D721Med (cell line): ENCODE measurements around the gene CORO2A.

Experiments
- DNase-seq: peaks from one replicate; pipeline ENCODE4 v3.0.0; 2011; ENCODE audit warnings: low spot score; ENCODE audit not compliant: insufficient read length
- FAIRE-seq: peaks from 2 replicates; lab custom pipeline; 2011; peaks lifted over from hg19 to GRCh38; lab: Jason Lieb, UNC
- TF ChIP-seq, protein P1 (sequence below): IDR thresholded peaks from 2 replicates; pipeline ENCODE4 v1.5.1; 2012; ENCODE audit warnings: mild to moderate bottlenecking, control low read depth; ENCODE audit not compliant: insufficient read depth; ENCODE audit errors: missing control alignments

CORO2A gene

DNA sequence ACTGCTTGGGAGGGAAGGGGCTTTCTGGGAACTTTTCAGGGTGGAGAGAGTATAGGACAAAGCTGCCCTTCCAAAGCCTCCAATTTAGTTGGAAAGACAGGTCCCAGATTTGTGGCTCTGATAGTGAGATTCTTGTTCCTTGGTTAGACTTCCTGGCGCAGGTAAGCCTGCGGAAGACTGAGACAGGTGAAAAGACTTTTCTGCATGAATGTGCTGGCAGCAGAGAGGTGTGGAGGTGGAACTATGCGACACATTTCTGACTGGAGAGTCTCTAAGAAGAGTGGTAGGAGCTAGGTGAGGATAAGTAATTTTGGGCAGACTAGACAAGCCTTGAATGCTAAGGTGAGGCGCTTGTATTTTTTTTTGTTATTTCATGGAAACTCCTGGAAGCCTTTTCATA, 106.0 kb downstream of the CORO2A start:
- TF ChIP-seq, protein P1, sequence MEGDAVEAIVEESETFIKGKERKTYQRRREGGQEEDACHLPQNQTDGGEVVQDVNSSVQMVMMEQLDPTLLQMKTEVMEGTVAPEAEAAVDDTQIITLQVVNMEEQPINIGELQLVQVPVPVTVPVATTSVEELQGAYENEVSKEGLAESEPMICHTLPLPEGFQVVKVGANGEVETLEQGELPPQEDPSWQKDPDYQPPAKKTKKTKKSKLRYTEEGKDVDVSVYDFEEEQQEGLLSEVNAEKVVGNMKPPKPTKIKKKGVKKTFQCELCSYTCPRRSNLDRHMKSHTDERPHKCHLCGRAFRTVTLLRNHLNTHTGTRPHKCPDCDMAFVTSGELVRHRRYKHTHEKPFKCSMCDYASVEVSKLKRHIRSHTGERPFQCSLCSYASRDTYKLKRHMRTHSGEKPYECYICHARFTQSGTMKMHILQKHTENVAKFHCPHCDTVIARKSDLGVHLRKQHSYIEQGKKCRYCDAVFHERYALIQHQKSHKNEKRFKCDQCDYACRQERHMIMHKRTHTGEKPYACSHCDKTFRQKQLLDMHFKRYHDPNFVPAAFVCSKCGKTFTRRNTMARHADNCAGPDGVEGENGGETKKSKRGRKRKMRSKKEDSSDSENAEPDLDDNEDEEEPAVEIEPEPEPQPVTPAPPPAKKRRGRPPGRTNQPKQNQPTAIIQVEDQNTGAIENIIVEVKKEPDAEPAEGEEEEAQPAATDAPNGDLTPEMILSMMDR, result no peak
- DNase-seq (no peak), FAIRE-seq (no peak)

DNA sequence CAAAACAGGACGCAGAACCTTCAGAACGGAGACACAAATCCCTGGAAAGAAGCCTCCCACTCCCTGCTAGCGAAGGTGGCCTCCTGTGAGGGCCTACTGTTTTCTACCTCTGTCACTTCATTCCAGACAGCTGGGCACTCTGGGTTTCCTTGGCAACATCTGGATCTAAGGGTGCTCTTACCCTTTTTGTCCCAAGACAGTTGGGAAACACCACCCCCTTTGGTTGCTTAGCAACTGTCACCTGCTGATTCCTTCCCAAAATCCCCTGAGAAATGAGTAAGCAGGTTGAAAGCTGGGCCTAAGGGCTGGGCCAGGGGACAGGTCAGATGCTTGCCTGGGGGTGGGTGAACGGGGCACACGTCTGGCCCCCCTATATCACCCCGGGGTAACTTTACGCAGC, 106.5 kb downstream of the CORO2A start:
- FAIRE-seq, result no peak
- TF ChIP-seq, protein P1, result no peak
- no peak for DNase-seq

GRCh38 chr9:98085058-98085457, 107.4 kb downstream of the CORO2A start:
- FAIRE-seq, result no peak

GRCh38 chr9:98084396-98084795, 108.0 kb downstream of the CORO2A start:
- FAIRE-seq, result no peak
- DNase-seq, result no peak
- TF ChIP-seq, protein P1, result no peak

More at GRCh38 chr9:98085058-98085457, 107.4 kb downstream of the CORO2A start:
- TF ChIP-seq, protein P1, result no peak
- no peak for DNase-seq

DNA sequence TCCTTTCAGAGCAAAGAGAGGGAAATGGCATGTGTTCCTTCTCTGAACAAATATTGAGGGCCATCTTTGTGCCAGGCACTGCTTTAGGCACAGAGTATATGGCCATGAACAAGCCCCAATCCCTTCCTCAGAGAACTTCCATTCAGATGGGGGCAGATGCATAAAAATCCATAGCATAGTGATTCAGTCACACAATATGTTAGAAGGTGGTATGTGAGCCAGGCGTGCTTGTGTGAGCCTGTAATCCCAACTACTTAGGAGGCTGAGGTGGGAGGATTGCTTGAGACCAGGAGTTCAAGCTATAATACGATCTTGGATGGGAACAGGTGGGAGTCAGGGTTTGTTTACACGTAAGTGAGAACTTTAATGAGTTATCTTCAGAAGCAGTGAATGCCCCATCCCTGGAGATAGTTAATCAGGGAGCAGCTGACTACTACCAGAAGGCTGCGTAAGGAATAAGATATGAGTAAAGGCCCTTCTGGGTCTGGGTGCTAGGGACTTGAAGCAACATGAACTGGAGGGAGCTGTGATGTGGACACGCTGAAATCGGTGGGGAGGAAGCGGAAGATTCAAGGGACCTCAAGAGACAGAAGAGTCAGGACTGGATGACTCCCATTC, 108.8 kb downstream of the CORO2A start:
- no peak for FAIRE-seq
- no peak for DNase-seq
- TF ChIP-seq, protein P1, result no peak

GRCh38 chr9:98083061-98083501, 109.4 kb downstream of the CORO2A start:
- TF ChIP-seq, protein P1, result no peak
- DNase-seq, result no peak
- no peak for FAIRE-seq

GRCh38 chr9:98081477-98082219, 110.8 kb downstream of the CORO2A start:
- DNase-seq, result no peak
- TF ChIP-seq, protein P1, result no peak
- no peak for FAIRE-seq
